ENCODE results near the gene PTPRN2. TPM values are rescaled to one million over a fixed set of nuclear protein-coding genes. Genes with fewer than 3 reads are reported as not detected.

PTPRN2 gene
- total and polyA plus RNA-seq, 8 donors, result 4.9 to 136 (median 46.8) TPM

GRCh38 chr7:157662981-157663716 is 924.5 kb downstream of the PTPRN2 start:
- Histone ChIP-seq H3K4me1 (peaks cover 0 to 6% (median 0%) of the 10 kb centered on the region in 4 donors), H3K9me3 (no peaks in the 10 kb centered on the region), H3K27me3 (peaks cover 0 to 6% (median 0%) of the 10 kb centered on the region in 3 donors), H3K27ac (no peak overlapping the region), H3K4me3 (no peak overlapping the region), H3K36me3 (no peaks in the 10 kb centered on the region)
- intact Hi-C loops (cut with DNase I; ENCODE audit: low total_unique reads), result no loop called here
- WGBS, 5 donors, result 69 to 76% (median 74%) methylated on average over 18 to 34 of the region's 34 CpGs
- DNase-seq, result peak in 1 of 2 donors; percentile 77
- TF ChIP-seq POLR2AphosphoS5 (IDR thresholded peaks at IDR 0.05), result no peak
- no peak for TF ChIP-seq POLR2A (IDR thresholded peaks at IDR 0.05)
- TF ChIP-seq CTCF (IDR thresholded peaks at IDR 0.05), result no peak
- no peak for TF ChIP-seq EP300 (IDR thresholded peaks at IDR 0.05)

GRCh38 chr7:157662110-157662791 is 925.4 kb downstream of the PTPRN2 start:
- WGBS, 5 donors, result 85 to 93% (median 85%) methylated on average over 25 to 26 of the region's 26 CpGs

GRCh38 chr7:157661611-157661975 is 926.0 kb downstream of the PTPRN2 start:
- peaks cover 0 to 6% (median 0%) of the 10 kb centered on the region in 3 donors for H3K27me3 ChIP-seq
- no peaks in the 10 kb centered on the region for H3K36me3 ChIP-seq
- no peak for DNase-seq
- intact Hi-C loops (cut with DNase I; ENCODE audit: low total_unique reads), result no loop called here
- no peak overlapping the region for H3K4me3 ChIP-seq
- H3K9me3 ChIP-seq, result no peaks in the 10 kb centered on the region
- TF ChIP-seq POLR2A (IDR thresholded peaks at IDR 0.05) (no peak), CTCF (IDR thresholded peaks at IDR 0.05) (no peak), EP300 (IDR thresholded peaks at IDR 0.05) (no peak), POLR2AphosphoS5 (IDR thresholded peaks at IDR 0.05) (no peak)
- H3K4me1 ChIP-seq, result peaks cover 0 to 6% (median 0%) of the 10 kb centered on the region in 4 donors
- WGBS, 5 donors, result 81 to 88% (median 81%) methylated on average over 11 of the region's 11 CpGs
- H3K27ac ChIP-seq, result no peak overlapping the region

More at GRCh38 chr7:157662110-157662791, 925.4 kb downstream of the PTPRN2 start:
- Histone ChIP-seq H3K4me1 (peaks cover 0 to 6% (median 0%) of the 10 kb centered on the region in 4 donors), H3K9me3 (no peaks in the 10 kb centered on the region), H3K27me3 (peaks cover 0 to 6% (median 0%) of the 10 kb centered on the region in 3 donors), H3K27ac (no peak overlapping the region), H3K36me3 (no peaks in the 10 kb centered on the region), H3K4me3 (no peak overlapping the region)
- TF ChIP-seq CTCF (IDR thresholded peaks at IDR 0.05) (no peak), POLR2AphosphoS5 (IDR thresholded peaks at IDR 0.05) (no peak), POLR2A (IDR thresholded peaks at IDR 0.05) (no peak), EP300 (IDR thresholded peaks at IDR 0.05) (no peak)
- no peak for DNase-seq
- intact Hi-C loops (cut with DNase I; ENCODE audit: low total_unique reads), result no loop called here

GRCh38 chr7:157660971-157661610 is 926.5 kb downstream of the PTPRN2 start:
- peaks cover 0 to 4% (median 3%) of the 10 kb centered on the region in 4 donors for H3K36me3 ChIP-seq
- 68 to 81% (median 72%) methylated on average over 35 to 43 of the region's 43 CpGs for WGBS, 5 donors
- no peak for TF ChIP-seq POLR2A (IDR thresholded peaks at IDR 0.05)
- TF ChIP-seq POLR2AphosphoS5 (IDR thresholded peaks at IDR 0.05), result no peak
- no peak for TF ChIP-seq EP300 (IDR thresholded peaks at IDR 0.05)
- no peak for TF ChIP-seq CTCF (IDR thresholded peaks at IDR 0.05)
- DNase-seq, result no peak
- H3K4me1 ChIP-seq, result peaks cover 0 to 6% (median 0%) of the 10 kb centered on the region in 4 donors
- intact Hi-C loops (cut with DNase I; ENCODE audit: low total_unique reads), result no loop called here
- H3K9me3 ChIP-seq, result no peaks in the 10 kb centered on the region
- peaks cover 0 to 6% (median 0%) of the 10 kb centered on the region in 3 donors for H3K27me3 ChIP-seq
- H3K4me3 ChIP-seq, result no peak overlapping the region
- no peak overlapping the region for H3K27ac ChIP-seq
